Astrocyte of the spinal cord (primary cell): ENCODE measurements around the gene FOXI1.
A peak's percentile ranks its signal among the peaks of the same experiment; 100 is the strongest.

Experiments
- DNase-seq: peaks from one replicate; pipeline ENCODE4 v3.0.0; 2011; ENCODE audit warnings: low read depth, low spot score
- H3K4me3 ChIP-seq: 2 replicates; pipeline ENCODE4 v1.5.1; 2011; ENCODE audit warnings: low read depth, mild to moderate bottlenecking, low read length, moderate library complexity
- CTCF ChIP-seq: IDR thresholded peaks from 2 replicates; pipeline ENCODE4 v1.5.1; 2012; ENCODE audit warnings: low read depth, mild to moderate bottlenecking, low read length, inconsistent platforms
- in situ Hi-C: cut with HindIII; loops from 2 replicates; pipeline ENCODE4 v1.10.0; 2017; ENCODE audit warnings: low sequenced_read_pairs

Gene FOXI1

GRCh38 chr5:170069512-170069911, 36.2 kb upstream of the FOXI1 start:
- TF ChIP-seq CTCF, result no peak
- DNase-seq, result no peak
- no peak overlapping the region for H3K4me3 ChIP-seq
- in situ Hi-C loops, result no loop called here

GRCh38 chr5:170070556-170071412, 34.9 kb upstream of the FOXI1 start:
- peak; percentile 42 for DNase-seq
- TF ChIP-seq CTCF, result peak; percentile 79

GRCh38 chr5:170071748-170072147, 33.9 kb upstream of the FOXI1 start:
- no peak overlapping the region for H3K4me3 ChIP-seq
- TF ChIP-seq CTCF, result no peak
- no peak for DNase-seq
- in situ Hi-C loops, result no loop called here

More at GRCh38 chr5:170070556-170071412, 34.9 kb upstream of the FOXI1 start:
- H3K4me3 ChIP-seq, result no peak overlapping the region
- in situ Hi-C loops, result no loop called here

GRCh38 chr5:170075696-170076095, 30.0 kb upstream of the FOXI1 start:
- in situ Hi-C loops, result no loop called here
- no peak overlapping the region for H3K4me3 ChIP-seq
- TF ChIP-seq CTCF, result no peak
- DNase-seq, result no peak

- in situ Hi-C loops, result no loop called here
- no peak for DNase-seq
- no peak overlapping the region for H3K4me3 ChIP-seq
- no peak for TF ChIP-seq CTCF
These were observed 29.5 kb upstream of the FOXI1 start for GRCh38 chr5:170076211-170076610.

- in situ Hi-C loops, result no loop called here
These were observed 29.0 kb upstream of the FOXI1 start for GRCh38 chr5:170076739-170077138.

More at GRCh38 chr5:170076739-170077138, 29.0 kb upstream of the FOXI1 start:
- H3K4me3 ChIP-seq, result no peak overlapping the region
- no peak for DNase-seq
- no peak for TF ChIP-seq CTCF
